Osteoblast (primary cell): Measurements from ENCODE around the gene ZSWIM6. TPM values are rescaled to one million over a fixed set of nuclear protein-coding genes. Genes with fewer than 3 reads are reported as not detected.

Experiments used
- DNase-seq: peaks from one replicate; pipeline ENCODE4 v3.0.0; 2011; ENCODE audit warnings: low spot score, mixed read lengths; ENCODE audit not compliant: insufficient read length; ENCODE audit errors: missing footprints
- H2AFZ ChIP-seq: 2 replicates; pipeline ENCODE4 v1.6.0; 2011; ENCODE audit warnings: mild to moderate bottlenecking, low read length
- H3K27ac ChIP-seq: 2 replicates; pipeline ENCODE4 v1.5.1; 2011; ENCODE audit warnings: mild to moderate bottlenecking, low read depth, low read length, moderate library complexity
- H3K27me3 ChIP-seq: 2 replicates; pipeline ENCODE4 v1.6.0; 2012; ENCODE audit warnings: mild to moderate bottlenecking, control low read depth, inconsistent platforms, low read length, moderate library complexity; ENCODE audit not compliant: insufficient read depth
- H3K36me3 ChIP-seq: 2 replicates; pipeline ENCODE4 v1.5.1; 2011; ENCODE audit warnings: mild to moderate bottlenecking, low read length, control low read depth, moderate library complexity; ENCODE audit not compliant: insufficient read depth
- H3K4me1 ChIP-seq: 2 replicates; pipeline ENCODE4 v1.5.1; 2011; ENCODE audit warnings: mild to moderate bottlenecking, low read length, control low read depth, moderate library complexity; ENCODE audit not compliant: insufficient read depth
- H3K4me2 ChIP-seq: 2 replicates; pipeline ENCODE4 v1.6.0; 2011; ENCODE audit warnings: mild to moderate bottlenecking, low read length; ENCODE audit not compliant: insufficient read depth
- H3K4me3 ChIP-seq: fragments of 200-600 bp; sonication (generic); 3 replicates; pipeline ENCODE4 v1.5.1; 2012; ENCODE audit warnings: mild to moderate bottlenecking, low read length, inconsistent platforms; ENCODE audit not compliant: insufficient read depth
- H3K79me2 ChIP-seq: 2 replicates; pipeline ENCODE4 v1.6.0; 2012; ENCODE audit warnings: mild to moderate bottlenecking, low read length, control low read depth, inconsistent platforms; ENCODE audit not compliant: insufficient read depth
- H3K9me3 ChIP-seq: 2 replicates; pipeline ENCODE4 v1.5.1; 2011; ENCODE audit warnings: low read depth, low read length, control low read depth
- H4K20me1 ChIP-seq: 2 replicates; pipeline ENCODE4 v1.6.0; 2012; ENCODE audit warnings: mild to moderate bottlenecking, low read length, control low read depth; ENCODE audit not compliant: insufficient read depth
- CTCF ChIP-seq: IDR thresholded peaks from 2 replicates; pipeline ENCODE4 v1.5.1; 2011; ENCODE audit warnings: mild to moderate bottlenecking, low read depth, low read length, moderate library complexity; ENCODE audit errors: extremely low read depth
- total RNA-seq: library from RNA; depleted of rRNA; stranded (reverse); fragments of >200 nt; gene quantifications from 2 replicates; pipeline ENCODE4 v1.2.3, GENCODE V29; 2012

ZSWIM6 gene
- total RNA-seq, 1 donor, result 10.5 TPM

- H3K79me2 ChIP-seq, result no peaks in the 10 kb centered on the region
- TF ChIP-seq CTCF, result no peak
- no peaks in the 10 kb centered on the region for H3K36me3 ChIP-seq
- H3K27me3 ChIP-seq, result peaks cover 19% of the 10 kb centered on the region
- H3K27ac ChIP-seq, result no peak overlapping the region
- no peaks in the 10 kb centered on the region for H3K9me3 ChIP-seq
- DNase-seq, result no peak
- no peak overlapping the region for H3K4me2 ChIP-seq
- H3K4me3 ChIP-seq, result no peak overlapping the region
- H2AFZ ChIP-seq, result no peak overlapping the region
- H3K4me1 ChIP-seq, result no peaks in the 10 kb centered on the region
- H4K20me1 ChIP-seq, result no peaks in the 10 kb centered on the region
Observed at GRCh38 chr5:61588216-61588615, 256.2 kb downstream of the ZSWIM6 start.

- Histone ChIP-seq H3K27ac (no peak overlapping the region), H3K27me3 (peaks cover 18% of the 10 kb centered on the region), H3K4me3 (no peak overlapping the region), H3K4me1 (no peaks in the 10 kb centered on the region), H4K20me1 (no peaks in the 10 kb centered on the region), H3K4me2 (no peak overlapping the region), H2AFZ (no peak overlapping the region), H3K36me3 (no peaks in the 10 kb centered on the region), H3K79me2 (no peaks in the 10 kb centered on the region), H3K9me3 (no peaks in the 10 kb centered on the region)
- TF ChIP-seq CTCF, result no peak
- DNase-seq, result no peak
Observed at GRCh38 chr5:61589946-61590345, 257.9 kb downstream of the ZSWIM6 start.

GRCh38 chr5:61590473-61590872, 258.4 kb downstream of the ZSWIM6 start:
- H3K36me3 ChIP-seq, result no peaks in the 10 kb centered on the region
- no peak overlapping the region for H3K4me2 ChIP-seq
- no peak for DNase-seq
- H3K4me3 ChIP-seq, result no peak overlapping the region
- H3K9me3 ChIP-seq, result no peaks in the 10 kb centered on the region
- no peak for TF ChIP-seq CTCF
- no peaks in the 10 kb centered on the region for H4K20me1 ChIP-seq
- peaks cover 14% of the 10 kb centered on the region for H3K27me3 ChIP-seq
- H3K4me1 ChIP-seq, result no peaks in the 10 kb centered on the region
- H3K27ac ChIP-seq, result no peak overlapping the region
- no peak overlapping the region for H2AFZ ChIP-seq
- no peaks in the 10 kb centered on the region for H3K79me2 ChIP-seq

- no peak for DNase-seq
- H3K27ac ChIP-seq, result no peak overlapping the region
- peaks cover 8% of the 10 kb centered on the region for H3K27me3 ChIP-seq
- H3K4me2 ChIP-seq, result no peak overlapping the region
- no peak overlapping the region for H2AFZ ChIP-seq
- H3K4me3 ChIP-seq, result no peak overlapping the region
- H3K9me3 ChIP-seq, result no peaks in the 10 kb centered on the region
- H3K79me2 ChIP-seq, result no peaks in the 10 kb centered on the region
- H4K20me1 ChIP-seq, result no peaks in the 10 kb centered on the region
- H3K36me3 ChIP-seq, result no peaks in the 10 kb centered on the region
- H3K4me1 ChIP-seq, result no peaks in the 10 kb centered on the region
- TF ChIP-seq CTCF, result no peak
Observed at GRCh38 chr5:61591859-61592258, 259.8 kb downstream of the ZSWIM6 start.
